Measurements from ENCODE around the gene RBM26.

RBM26 gene

DNA sequence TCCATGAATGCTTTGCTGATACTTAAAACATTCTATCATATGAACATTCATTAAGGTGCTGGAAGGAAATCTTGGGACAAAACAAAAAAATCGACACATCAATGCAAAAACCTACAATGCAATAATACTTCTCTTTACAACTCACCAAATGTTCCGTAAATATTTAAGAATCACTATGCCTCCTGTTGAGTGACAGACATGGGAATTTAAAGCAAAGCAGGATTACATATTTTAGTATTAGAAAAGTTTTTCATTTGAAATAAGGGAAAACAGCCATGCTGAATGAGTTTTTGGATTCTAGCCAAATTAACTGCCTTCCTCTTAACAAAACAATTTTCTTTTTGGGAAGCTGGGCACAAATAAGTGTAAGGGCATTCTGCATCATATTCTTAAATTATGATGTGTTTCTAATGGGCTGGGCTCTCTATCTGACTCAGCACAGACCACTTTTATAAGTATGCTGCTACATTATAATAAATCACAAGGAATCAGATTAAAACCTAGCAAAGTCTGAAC, 93.7 kb downstream of the RBM26 start:
- TF ChIP-seq, protein P1, sequence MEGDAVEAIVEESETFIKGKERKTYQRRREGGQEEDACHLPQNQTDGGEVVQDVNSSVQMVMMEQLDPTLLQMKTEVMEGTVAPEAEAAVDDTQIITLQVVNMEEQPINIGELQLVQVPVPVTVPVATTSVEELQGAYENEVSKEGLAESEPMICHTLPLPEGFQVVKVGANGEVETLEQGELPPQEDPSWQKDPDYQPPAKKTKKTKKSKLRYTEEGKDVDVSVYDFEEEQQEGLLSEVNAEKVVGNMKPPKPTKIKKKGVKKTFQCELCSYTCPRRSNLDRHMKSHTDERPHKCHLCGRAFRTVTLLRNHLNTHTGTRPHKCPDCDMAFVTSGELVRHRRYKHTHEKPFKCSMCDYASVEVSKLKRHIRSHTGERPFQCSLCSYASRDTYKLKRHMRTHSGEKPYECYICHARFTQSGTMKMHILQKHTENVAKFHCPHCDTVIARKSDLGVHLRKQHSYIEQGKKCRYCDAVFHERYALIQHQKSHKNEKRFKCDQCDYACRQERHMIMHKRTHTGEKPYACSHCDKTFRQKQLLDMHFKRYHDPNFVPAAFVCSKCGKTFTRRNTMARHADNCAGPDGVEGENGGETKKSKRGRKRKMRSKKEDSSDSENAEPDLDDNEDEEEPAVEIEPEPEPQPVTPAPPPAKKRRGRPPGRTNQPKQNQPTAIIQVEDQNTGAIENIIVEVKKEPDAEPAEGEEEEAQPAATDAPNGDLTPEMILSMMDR (IDR thresholded peaks at IDR 0.05), result no peak
- no peak overlapping the region for H3K9ac ChIP-seq
- H3K27ac ChIP-seq, result no peak overlapping the region
- H3K27me3 ChIP-seq (ENCODE audit: control insufficient read depth, insufficient read depth, low read length), result no peaks in the 10 kb centered on the region
- no peaks in the 10 kb centered on the region for H3K36me3 ChIP-seq (ENCODE audit: control insufficient read depth, insufficient read depth, low read length)
- H3K9me3 ChIP-seq (ENCODE audit: control insufficient read depth, low read length), result no peaks in the 10 kb centered on the region
- no peak overlapping the region for H3K4me2 ChIP-seq (ENCODE audit: low read length)
- no peak overlapping the region for H3K4me3 ChIP-seq (ENCODE audit: low read depth, low read length)
- no peak overlapping the region for H2AFZ ChIP-seq
- no peaks in the 10 kb centered on the region for H3K79me2 ChIP-seq
- no peaks in the 10 kb centered on the region for H3K4me1 ChIP-seq

DNA sequence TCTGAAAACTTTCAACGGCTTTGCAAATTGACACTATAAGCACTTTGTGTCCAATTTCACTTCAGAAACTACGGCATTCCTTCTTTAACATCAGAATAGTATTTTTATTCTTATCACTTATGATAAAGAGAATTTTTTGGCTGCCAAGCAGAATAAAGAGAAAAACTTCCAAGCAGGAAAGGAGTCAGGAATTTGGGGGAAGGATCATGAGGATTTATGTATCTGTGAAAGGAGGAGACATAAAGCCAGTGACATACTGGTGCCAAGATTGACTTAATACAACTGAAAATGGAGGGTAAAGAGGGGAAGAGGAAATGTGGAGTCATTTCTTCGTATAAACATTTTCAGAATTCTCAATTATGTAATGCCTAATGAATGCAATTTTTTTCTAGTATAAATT, 94.7 kb downstream of the RBM26 start:
- Histone ChIP-seq H3K4me2 (ENCODE audit: low read length) (no peak overlapping the region), H3K9ac (no peak overlapping the region), H3K36me3 (ENCODE audit: control insufficient read depth, insufficient read depth, low read length) (no peaks in the 10 kb centered on the region), H3K4me3 (ENCODE audit: low read depth, low read length) (no peak overlapping the region), H3K27ac (no peak overlapping the region), H3K4me1 (no peaks in the 10 kb centered on the region), H3K79me2 (no peaks in the 10 kb centered on the region), H2AFZ (no peak overlapping the region), H3K9me3 (ENCODE audit: control insufficient read depth, low read length) (no peaks in the 10 kb centered on the region), H3K27me3 (ENCODE audit: control insufficient read depth, insufficient read depth, low read length) (no peaks in the 10 kb centered on the region)
- TF ChIP-seq, protein P1 (IDR thresholded peaks at IDR 0.05), result no peak

DNA sequence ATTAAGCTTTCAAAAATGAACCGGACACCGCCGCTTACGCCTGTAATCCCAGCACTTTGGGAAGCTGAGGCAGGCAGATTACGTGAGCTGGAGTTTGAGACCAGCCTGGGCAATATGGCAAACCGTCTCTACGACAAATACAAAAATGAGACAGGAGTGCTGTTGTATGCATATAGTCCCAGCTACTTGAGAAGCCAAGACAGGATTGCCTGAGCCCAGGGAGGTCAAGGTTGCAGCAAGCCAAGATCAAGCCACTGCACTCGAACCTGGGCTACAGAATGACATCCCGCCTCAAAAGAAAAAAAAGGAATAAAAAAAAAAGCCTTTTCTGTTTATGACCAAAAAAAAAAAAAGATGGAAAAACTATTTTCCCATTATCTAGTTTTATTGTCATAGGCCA, 96.4 kb downstream of the RBM26 start:
- H3K36me3 ChIP-seq (ENCODE audit: control insufficient read depth, insufficient read depth, low read length), result no peaks in the 10 kb centered on the region
- TF ChIP-seq, protein P1 (IDR thresholded peaks at IDR 0.05), result no peak
- no peaks in the 10 kb centered on the region for H3K9me3 ChIP-seq (ENCODE audit: control insufficient read depth, low read length)
- H2AFZ ChIP-seq, result no peak overlapping the region
- H3K9ac ChIP-seq, result no peak overlapping the region
- H3K27me3 ChIP-seq (ENCODE audit: control insufficient read depth, insufficient read depth, low read length), result no peaks in the 10 kb centered on the region
- H3K4me3 ChIP-seq (ENCODE audit: low read depth, low read length), result no peak overlapping the region
- H3K79me2 ChIP-seq, result no peaks in the 10 kb centered on the region
- H3K4me1 ChIP-seq, result no peaks in the 10 kb centered on the region
- no peak overlapping the region for H3K27ac ChIP-seq
- H3K4me2 ChIP-seq (ENCODE audit: low read length), result no peak overlapping the region

DNA sequence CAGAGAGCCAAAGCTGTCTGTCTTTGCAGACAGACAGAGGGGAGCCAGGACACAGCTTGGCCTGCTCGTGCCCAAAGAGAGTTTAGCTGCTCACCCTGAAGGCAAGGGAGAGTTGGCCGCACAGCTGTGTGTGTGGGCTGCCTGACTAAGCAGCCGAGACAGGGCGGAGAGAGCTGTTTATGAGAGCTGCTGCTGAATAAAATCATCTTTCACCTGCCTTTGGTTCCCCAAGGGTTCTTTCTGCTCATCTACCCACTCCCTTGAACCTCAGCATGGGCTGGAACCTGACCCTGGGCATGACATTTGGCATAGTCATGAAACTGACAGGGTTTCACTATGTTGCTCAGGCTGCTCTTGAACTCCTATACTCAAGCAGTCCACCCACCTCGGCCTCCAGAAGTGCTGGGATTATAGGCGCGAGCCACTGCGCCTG, 98.2 kb downstream of the RBM26 start:
- H3K9ac ChIP-seq, result no peak overlapping the region
- no peaks in the 10 kb centered on the region for H3K79me2 ChIP-seq
- no peak overlapping the region for H3K4me3 ChIP-seq (ENCODE audit: low read depth, low read length)
- H3K36me3 ChIP-seq (ENCODE audit: control insufficient read depth, insufficient read depth, low read length), result no peaks in the 10 kb centered on the region
- H2AFZ ChIP-seq, result no peak overlapping the region
- H3K27ac ChIP-seq, result no peak overlapping the region
- H3K4me2 ChIP-seq (ENCODE audit: low read length), result no peak overlapping the region
- H3K27me3 ChIP-seq (ENCODE audit: control insufficient read depth, insufficient read depth, low read length), result no peaks in the 10 kb centered on the region
- H3K4me1 ChIP-seq, result no peaks in the 10 kb centered on the region
- H3K9me3 ChIP-seq (ENCODE audit: control insufficient read depth, low read length), result no peaks in the 10 kb centered on the region
- TF ChIP-seq, protein P1 (IDR thresholded peaks at IDR 0.05), result no peak

DNA sequence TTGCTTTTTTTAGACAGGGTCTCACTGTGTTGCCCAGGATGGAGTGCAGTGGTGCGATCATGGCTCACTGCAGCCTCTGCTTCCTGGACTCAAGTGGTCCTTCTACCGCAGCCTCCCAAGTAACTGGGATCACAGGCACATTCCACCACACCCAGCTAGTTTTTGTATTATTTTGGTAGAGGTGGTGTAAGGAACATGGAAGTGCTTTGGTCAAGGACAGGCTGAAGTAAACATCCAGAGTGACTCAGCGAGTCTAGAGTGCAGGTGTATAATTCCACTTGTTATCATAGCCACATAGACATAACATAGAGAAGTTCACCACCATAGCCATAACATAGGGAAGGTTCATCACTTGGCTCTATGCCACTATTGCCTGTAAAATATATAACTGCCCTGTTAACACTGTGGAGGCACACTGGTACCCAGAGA, 98.6 kb downstream of the RBM26 start:
- TF ChIP-seq, protein P1 (IDR thresholded peaks at IDR 0.05), result no peak
- H2AFZ ChIP-seq, result no peak overlapping the region
- H3K4me1 ChIP-seq, result no peaks in the 10 kb centered on the region
- no peaks in the 10 kb centered on the region for H3K27me3 ChIP-seq (ENCODE audit: control insufficient read depth, insufficient read depth, low read length)
- no peaks in the 10 kb centered on the region for H3K79me2 ChIP-seq
- no peaks in the 10 kb centered on the region for H3K36me3 ChIP-seq (ENCODE audit: control insufficient read depth, insufficient read depth, low read length)
- no peak overlapping the region for H3K4me2 ChIP-seq (ENCODE audit: low read length)
- no peaks in the 10 kb centered on the region for H3K9me3 ChIP-seq (ENCODE audit: control insufficient read depth, low read length)
- no peak overlapping the region for H3K4me3 ChIP-seq (ENCODE audit: low read depth, low read length)
- H3K9ac ChIP-seq, result no peak overlapping the region
- H3K27ac ChIP-seq, result no peak overlapping the region
